IPS DF 4.7 (cell line): ENCODE data around the gene RNFT2.

ENCODE experiments used
- DNase-seq: peaks from one replicate; pipeline ENCODE4 v3.0.0-alpha.2; 2013; ENCODE audit warnings: low spot score; ENCODE audit errors: extremely low read depth

RNFT2 gene

DNA sequence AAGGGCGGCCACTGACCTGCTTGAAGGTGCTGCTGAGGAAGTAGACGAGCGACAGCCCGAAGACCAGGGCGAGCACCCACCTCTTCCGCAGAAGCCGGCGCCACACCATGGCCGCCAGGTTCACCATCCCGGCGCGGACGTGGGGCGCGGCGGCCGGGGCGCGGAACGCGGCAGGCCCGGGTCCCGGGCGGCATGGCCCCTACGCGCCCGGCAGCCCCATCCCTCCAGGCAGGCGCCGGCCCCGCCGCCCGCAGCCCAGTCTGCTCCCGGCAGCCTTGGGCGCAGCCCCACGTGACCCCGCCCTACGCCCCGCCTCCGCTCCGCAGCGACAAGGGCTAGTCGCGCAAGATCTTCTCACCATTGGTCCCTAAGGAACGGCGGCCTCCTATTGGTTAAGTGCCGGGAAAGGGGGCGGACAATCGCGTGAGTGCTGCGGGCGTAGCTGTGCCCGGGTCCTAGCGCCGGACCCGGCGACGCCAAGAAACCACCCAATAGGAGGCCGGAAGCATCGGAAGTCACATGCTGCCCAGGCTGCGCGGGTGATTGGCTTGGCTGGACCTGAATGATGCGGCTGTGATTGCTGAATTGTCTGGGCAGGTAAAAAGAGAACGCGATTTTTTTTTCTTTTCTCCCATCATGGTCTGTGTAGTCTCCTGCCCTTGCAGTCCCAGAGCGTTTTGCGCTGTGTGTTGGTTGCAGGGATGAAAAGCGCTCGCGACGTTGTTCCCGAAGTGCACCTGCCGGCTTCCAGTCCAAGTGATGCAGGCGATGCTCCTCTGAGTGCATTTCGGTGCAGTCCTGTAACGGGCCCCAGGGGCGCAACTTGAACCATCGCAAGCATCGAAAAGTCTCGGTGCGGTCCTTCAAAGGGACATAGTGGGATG lies at the start of gene RNFT2, which contains the start of gene SPRING1:
Gene RNFT2 (plus strand): TSS at position 542 of the 884 bp plus-strand sequence. CDS start 2,183 bp downstream, outside the sequence.
Gene SPRING1 (minus strand): TSS at position 296 of the 884 bp plus-strand sequence. CDS start 169 bp downstream, at position 127.
- DNase-seq, result peak; percentile 94

DNA sequence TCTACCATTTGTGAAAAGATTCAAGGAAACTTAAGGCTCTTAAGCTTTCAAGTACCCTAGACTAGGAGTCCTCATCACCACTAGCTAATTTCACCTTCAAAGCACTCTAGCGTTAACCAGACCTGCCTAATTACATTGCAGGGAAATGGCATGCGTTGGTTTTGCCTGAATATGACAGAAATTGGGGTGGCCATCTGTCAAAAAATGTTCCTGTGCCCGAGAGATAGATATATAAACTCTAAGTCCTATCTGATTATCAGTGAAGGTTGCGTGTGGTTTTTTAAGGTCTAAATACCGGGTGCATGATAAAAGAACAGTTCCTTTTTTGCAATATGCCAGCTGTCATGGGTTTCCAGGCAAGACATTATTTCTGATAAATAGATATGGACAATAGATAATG lies 48.6 kb upstream of the RNFT2 start:
- no peak for DNase-seq

GRCh38 chr12:116689979-116690744 lies 48.0 kb upstream of the RNFT2 start:
- no peak for DNase-seq

- no peak for DNase-seq
Measured at GRCh38 chr12:116691205-116691604, 46.9 kb upstream of the RNFT2 start.

DNA sequence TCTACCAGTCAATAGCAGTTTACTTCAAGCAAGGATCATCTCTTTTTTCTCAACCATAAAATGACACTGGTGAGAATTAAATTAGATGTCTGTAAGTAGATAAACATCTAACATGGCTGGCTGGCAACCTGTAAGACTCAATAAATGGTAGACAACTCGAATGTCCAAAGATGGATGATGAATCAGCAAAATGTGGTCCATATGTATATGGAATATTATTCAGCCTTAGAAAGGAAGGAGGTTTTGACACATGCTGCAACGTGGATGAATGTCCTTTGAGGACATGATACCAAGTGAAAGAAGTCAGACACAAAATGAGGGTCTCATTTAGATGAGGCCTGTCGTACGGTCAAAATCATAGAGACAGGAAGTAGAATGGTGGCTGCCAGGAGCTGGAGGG lies 46.5 kb upstream of the RNFT2 start:
- DNase-seq, result no peak

DNA sequence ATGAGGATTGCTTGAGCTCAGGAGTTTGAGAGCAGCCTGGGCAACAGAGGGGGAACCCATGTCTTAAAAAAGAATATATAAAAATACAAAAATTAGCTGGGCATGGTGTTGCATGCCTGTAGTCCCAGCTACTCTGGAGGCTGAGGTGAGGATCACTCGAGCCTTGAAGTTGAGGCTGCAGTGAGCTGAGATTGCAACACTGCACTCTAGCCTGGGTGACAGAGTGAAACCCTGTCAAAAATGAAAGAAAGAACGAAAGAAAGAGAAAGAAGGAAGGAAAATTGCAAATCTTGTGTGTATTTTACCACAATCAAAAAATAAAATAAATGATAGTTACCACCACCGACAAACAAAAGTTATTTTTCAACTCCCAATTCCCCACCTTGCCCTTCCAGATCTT lies 45.5 kb upstream of the RNFT2 start:
- no peak for DNase-seq

- no peak for DNase-seq
Measured at GRCh38 chr12:116693286-116694227, 44.6 kb upstream of the RNFT2 start.

- DNase-seq, result no peak
Measured at GRCh38 chr12:116694653-116695463, 43.3 kb upstream of the RNFT2 start.

- DNase-seq, result no peak
Measured at GRCh38 chr12:116695464-116695725, 42.7 kb upstream of the RNFT2 start.

DNA sequence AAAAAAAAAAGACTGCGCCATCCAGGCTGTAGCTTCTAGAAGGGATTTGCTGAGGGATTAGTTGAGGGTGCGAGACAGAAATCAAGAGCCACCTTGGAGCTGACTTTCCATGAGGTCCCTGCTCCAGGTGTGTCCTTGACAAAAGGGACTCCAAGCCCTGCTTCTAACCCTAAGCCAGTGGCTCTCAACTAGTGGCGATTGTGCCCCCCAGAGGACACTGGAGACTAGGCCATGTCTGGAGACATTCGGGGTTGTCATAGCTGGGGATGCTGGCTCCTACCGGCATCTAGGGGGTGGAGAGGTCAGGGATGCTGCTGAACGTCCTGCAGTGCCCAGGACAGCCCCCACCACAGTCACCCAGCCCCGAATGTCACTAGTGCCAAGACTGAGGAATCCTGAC lies 40.8 kb upstream of the RNFT2 start:
- DNase-seq, result no peak

DNA sequence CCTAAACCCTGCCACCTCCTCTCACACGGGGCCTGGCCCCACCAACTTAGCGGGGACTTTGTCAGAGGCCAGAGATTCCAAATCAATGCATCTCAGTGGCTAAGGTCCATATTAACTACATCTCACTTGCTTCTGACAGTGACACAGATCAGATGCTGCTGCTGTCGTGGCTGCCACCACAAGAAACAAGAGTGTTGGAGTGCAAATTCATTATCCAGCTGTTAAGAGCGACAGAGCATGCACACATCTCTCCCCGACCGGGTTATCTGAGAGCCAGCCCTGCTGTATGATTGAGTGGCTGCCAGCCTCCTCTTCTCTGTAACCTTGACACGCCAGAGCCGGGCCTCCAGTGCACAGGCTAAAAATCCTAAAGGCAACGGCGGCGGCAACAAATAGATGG lies 40.4 kb upstream of the RNFT2 start:
- DNase-seq, result no peak

- no peak for DNase-seq
Measured at GRCh38 chr12:116698116-116698515, 40.0 kb upstream of the RNFT2 start.

DNA sequence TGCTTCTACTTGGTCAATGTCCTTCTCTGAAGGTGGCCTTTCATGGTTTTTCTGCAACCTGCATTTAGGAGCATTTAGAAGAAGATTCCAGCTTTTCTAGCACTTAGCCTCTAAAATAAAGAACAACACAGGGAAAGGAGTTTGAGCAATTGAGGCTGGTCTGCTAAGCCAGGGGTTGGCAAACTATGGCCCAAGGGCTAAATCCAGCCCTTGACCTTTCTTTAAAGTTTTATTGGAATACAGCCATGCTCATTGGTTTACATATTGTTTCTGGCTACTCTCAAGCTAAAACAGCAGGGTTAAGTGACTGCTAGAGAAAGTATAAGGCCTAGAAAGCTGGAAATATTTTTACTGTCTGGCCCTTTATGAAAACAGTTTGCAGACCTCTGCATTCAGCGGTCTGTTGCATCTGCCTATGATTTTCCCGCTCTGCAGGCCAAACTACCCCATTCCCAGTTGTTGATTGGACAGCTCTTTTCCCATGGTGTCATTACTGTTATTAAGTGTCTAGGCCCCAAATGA lies 39.5 kb upstream of the RNFT2 start:
- no peak for DNase-seq

- DNase-seq, result no peak
Measured at GRCh38 chr12:116700066-116700465, 38.0 kb upstream of the RNFT2 start.

DNA sequence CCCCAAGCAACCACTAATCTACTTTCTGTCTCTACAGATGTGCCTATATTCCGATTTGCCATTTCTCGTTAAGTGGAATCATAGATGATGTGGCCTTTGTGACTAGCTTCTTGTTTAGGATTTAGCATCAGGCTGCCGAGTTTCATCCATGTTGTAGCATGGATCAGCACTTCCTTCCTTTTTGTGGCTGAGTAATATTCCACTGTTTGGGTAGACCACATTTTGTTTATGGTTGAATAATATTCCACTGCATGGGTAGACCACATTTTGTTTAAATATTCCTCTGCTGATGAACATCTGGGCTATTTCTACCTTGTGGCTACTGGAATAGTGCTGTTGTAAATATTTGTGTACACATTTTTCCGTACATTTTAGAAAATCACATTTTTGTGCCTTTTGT lies 36.7 kb upstream of the RNFT2 start:
- DNase-seq, result no peak

DNA sequence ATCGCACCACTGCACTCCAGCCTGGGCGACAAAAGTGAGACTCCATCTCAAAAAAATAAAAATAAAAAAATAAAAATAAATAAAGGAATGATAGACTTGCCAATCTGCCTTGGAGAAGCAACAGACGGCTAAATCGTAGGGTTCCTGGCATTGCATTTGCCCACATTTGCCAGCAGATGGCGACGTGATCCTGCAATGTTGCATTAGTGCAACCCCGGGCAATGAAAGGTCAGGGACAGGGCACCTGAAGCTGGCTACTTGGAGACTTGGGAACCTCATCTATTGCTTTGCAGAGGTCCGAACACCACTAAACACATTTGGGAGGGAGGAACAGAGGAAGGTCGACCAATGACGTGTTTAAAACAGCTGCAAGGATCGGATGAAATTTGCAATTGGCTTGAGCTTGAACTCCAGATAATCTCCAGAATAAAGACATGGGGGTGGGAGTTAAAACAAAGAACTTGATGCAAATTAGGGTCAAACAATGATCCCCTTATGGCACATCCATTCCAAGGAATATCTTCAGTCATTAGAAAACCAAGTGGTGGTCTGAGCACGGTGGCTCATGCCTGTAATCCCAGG lies 34.8 kb upstream of the RNFT2 start:
- DNase-seq, result no peak

GRCh38 chr12:116707751-116708150 lies 30.4 kb upstream of the RNFT2 start:
- no peak for DNase-seq

GRCh38 chr12:116708826-116709756 lies 29.0 kb upstream of the RNFT2 start:
- DNase-seq, result no peak

GRCh38 chr12:116709768-116710167 lies 28.3 kb upstream of the RNFT2 start:
- no peak for DNase-seq
